Lower leg skin (tissue), 4 donors: ENCODE results near the gene ST8SIA6. TPM values are rescaled to one million over a fixed set of nuclear protein-coding genes. Genes with fewer than 3 reads are reported as not detected.

Experiments used
- DNase-seq, 2 donors: peaks; one replicate each; pipeline ENCODE4 v3.0.0-alpha.2; 2019; ENCODE audit warnings: low spot score in 2 of 2
- H3K4me3 ChIP-seq: fragments of 200-600 bp; sonication (generic); 2 replicates; pipeline ENCODE4 v1.5.1; 2017; ENCODE audit warnings: mild to moderate bottlenecking, low read depth; ENCODE audit not compliant: poor library complexity, severe bottlenecking
- CTCF ChIP-seq, 3 donors: fragments of 450-650 bp; IDR thresholded peaks; one replicate each; pipeline ENCODE4 v1.5.1; 2016; ENCODE audit warnings: antibody characterized with exemption in 3 of 3, mild to moderate bottlenecking in 3 of 3, moderate library complexity in 2 of 3
- POLR2A ChIP-seq, 2 donors: fragments of 450-650 bp; IDR thresholded peaks; one replicate each; pipeline ENCODE4 v1.6.1; 2016 to 2017; ENCODE audit warnings: antibody characterized with exemption in 2 of 2, mild to moderate bottlenecking in 1 of 2, moderate library complexity in 1 of 2
- WGBS, 2 donors: methylation state at CpG; one replicate each; pipeline ENCODE4 v1.1.5; 2018; 5-methylcytosine and 5-hydroxymethylcytosine counted together
- intact Hi-C: fragments of 100-400 bp; cut with DNase I; formaldehyde crosslinking; loops from one replicate; pipeline ENCODE4 v1.15.0; 2023; ENCODE audit warnings: low total_unique reads
- total RNA-seq, 4 donors: library from RNA; depleted of rRNA; stranded (reverse); fragments of >200 nt; gene quantifications; one replicate each; pipeline ENCODE4 v1.1.0, GENCODE V29; 2016

Gene ST8SIA6
- total RNA-seq, 4 donors from 2014 or later: 0.34 to 2.8 (median 1.5) TPM

DNA sequence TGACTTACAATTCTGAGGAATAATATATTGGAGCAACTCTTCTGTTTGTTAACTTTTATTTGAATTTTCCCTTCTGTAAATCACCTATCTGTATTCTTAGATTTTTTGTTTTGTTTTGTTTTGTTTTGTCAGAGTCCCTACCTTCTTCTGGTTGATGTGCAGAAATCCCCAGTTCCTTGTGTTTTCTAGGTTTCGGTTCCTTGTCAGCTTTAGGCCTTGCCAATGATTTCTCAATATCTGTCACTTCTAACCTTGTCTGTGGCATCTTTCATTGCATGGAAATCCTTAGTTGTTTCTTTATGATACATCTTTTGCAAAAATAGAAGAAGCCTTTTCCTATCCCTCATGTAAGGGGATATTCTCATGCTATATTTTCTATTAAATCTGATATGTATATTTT, 21.7 kb upstream of the ST8SIA6 start:
- intact Hi-C loops: no loop called here
- 93 to 96% methylated on average over 1 of the region's 1 CpG for WGBS, 2 donors
- TF ChIP-seq CTCF (IDR thresholded peaks at IDR 0.05): no peak
- no peak for TF ChIP-seq POLR2A (IDR thresholded peaks at IDR 0.05)
- H3K4me3 ChIP-seq: no peak overlapping the region
- DNase-seq: no peak

DNA sequence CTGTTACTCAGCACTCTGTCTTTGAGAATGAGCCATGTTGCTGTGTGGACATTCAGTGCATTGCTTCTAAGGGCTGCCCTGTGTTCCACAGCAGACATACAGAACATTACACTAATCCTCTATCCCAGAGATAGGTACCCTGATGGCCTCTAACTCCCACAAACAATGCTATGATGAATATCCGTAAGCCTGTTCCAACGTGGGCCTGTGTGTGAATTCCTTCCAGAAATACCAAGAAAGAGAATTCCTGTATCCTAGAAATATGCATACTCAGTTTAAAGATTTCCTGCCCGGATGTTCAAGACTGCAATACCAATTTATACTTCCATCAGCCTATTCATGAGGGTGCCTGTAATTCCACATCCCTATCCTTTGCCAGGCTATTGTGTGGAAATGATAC, 21.3 kb upstream of the ST8SIA6 start:
- intact Hi-C loops: no loop called here
- 63% methylated on average over 3 of the region's 3 CpGs for WGBS, 2 donors
- no peak overlapping the region for H3K4me3 ChIP-seq
- no peak for TF ChIP-seq CTCF (IDR thresholded peaks at IDR 0.05)
- TF ChIP-seq POLR2A (IDR thresholded peaks at IDR 0.05): no peak
- no peak for DNase-seq

GRCh38 chr10:17474595-17475323, 20.4 kb upstream of the ST8SIA6 start:
- intact Hi-C loops: no loop called here
- no peak overlapping the region for H3K4me3 ChIP-seq
- no peak for TF ChIP-seq POLR2A (IDR thresholded peaks at IDR 0.05)
- TF ChIP-seq CTCF (IDR thresholded peaks at IDR 0.05): no peak
- DNase-seq: no peak
- 36 to 38% methylated on average over 5 of the region's 5 CpGs for WGBS, 2 donors

- 56 to 64% methylated on average over 11 of the region's 11 CpGs for WGBS, 2 donors
- H3K4me3 ChIP-seq: no peak overlapping the region
- TF ChIP-seq POLR2A (IDR thresholded peaks at IDR 0.05) (no peak), CTCF (IDR thresholded peaks at IDR 0.05) (no peak)
- intact Hi-C loops: no loop called here
- DNase-seq: no peak
Observed at GRCh38 chr10:17473228-17473950, 19.0 kb upstream of the ST8SIA6 start.

DNA sequence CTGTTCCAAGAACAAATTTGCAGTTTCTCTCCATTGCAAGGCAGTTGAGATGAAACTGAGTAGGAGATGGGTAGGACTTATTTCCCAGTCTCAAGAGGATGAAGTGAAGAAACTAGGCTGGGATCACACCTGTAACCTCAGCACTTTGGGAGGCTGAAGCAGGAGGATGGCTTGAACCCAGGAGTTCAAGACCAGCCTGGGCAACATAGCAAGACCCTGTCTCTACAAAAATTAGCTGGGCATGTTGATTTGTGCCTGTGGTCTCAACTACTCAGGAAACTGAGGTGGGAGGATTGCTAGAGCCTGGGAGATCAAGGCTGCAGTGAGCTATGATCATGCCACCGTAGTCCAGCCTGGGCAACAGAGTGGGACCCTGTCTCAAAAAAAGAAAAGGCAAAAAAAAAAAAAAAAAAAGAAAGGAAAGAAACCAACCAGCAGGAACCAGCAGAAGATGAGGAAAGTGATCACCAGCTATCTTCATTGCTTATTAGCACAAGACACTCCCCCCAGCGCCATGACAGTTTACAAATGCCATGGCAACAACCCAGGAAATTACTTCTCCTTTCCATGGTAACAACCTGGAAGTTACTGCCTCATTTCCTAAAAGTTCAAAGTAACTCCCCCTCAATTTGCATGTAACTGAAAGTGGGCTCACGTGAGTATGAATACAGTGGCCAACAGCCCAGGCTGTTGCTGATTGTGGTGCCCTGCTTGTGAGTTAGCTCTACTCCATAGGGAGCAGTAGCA, 18.3 kb upstream of the ST8SIA6 start:
- TF ChIP-seq CTCF (IDR thresholded peaks at IDR 0.05) (no peak), POLR2A (IDR thresholded peaks at IDR 0.05) (no peak)
- no peak overlapping the region for H3K4me3 ChIP-seq
- DNase-seq: no peak
- intact Hi-C loops: no loop called here
- 81 to 91% methylated on average over 3 of the region's 3 CpGs for WGBS, 2 donors
